ENCODE results near the gene ERN1.

Gene ERN1

DNA sequence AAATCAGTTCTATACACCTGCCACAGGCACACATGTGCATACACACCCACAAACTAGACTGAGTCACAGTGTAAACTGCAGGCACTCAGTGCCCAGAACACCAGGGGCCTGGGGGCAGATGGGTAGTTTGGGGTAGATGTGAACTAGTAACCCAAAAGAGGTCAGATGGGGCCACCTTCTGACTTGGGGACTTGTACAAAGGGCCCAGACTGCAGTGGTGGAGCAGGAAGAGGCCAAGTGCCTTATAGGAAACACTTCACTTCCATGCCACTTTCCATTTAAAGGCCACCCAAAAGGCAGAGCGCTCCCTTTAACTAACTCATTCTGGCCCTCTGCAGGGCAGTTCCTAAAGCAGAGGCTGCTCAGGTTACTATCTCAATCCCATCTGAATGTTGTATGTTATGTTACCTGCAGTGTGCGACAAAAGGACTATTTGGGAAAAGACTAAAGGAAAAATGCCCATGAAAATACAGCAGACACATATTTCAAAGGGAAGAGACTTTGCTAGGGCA is 27.8 kb upstream of the ERN1 start:
- no peak for DNase-seq

- DNase-seq: no peak
Observed at GRCh38 chr17:64156670-64157069, 26.7 kb upstream of the ERN1 start.

DNA sequence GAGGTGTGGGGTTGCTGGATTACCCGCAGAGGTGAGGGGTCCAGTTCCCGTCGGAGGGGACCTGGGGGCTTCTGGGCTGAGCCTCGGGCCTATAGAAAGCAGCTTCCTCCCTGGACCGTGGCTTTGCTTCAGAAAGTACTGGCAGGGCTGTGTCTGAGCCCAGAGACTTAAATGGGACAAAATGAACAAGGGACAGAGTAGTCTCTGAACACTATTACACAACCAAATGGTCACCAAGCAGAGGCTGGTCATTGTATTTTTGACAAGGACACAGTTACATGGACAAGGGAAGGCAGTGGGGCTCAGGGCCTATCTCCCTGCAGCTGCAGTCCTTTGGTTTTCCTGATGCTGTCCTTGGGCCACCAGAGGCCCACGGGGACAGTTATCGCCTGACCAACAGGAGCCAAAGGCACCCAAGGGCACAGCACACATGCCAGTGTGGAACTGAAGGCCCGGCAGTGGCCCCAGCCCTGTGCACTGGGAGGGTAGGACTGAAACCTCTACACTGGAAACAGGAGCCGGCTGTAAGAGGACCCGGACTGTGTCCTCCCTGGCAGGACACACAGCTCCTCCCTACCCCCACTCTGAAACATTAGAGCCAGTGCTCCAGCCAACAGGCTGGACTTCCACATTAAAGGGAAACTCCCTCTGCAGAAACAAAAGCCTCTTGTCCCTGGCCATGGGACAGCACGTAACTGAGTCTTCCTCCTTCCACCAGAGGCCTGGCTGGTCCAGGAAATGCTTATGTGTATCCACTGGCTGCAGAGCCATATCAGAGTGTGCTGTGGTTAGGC is 26.0 kb upstream of the ERN1 start:
- no peak for DNase-seq

DNA sequence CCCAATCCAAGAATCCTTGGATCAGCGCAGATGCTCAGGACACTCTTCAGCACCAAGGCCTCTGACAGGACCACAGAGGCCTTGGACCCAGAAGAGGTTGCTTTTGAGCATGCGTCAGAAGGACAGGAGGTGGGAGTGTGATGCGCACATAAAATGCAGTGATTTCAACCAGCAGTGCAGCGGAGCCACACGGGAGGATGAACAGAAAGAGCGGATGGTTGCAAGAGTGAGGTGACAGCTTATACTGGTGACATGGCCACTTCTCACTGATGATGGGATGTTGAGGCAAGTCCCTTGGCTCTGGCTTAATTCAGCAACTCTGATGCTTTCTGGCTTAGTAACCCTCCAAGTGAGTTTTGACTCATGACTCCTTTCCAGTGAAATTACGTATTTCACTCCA is 25.2 kb upstream of the ERN1 start:
- peak; percentile 24 for DNase-seq

DNA sequence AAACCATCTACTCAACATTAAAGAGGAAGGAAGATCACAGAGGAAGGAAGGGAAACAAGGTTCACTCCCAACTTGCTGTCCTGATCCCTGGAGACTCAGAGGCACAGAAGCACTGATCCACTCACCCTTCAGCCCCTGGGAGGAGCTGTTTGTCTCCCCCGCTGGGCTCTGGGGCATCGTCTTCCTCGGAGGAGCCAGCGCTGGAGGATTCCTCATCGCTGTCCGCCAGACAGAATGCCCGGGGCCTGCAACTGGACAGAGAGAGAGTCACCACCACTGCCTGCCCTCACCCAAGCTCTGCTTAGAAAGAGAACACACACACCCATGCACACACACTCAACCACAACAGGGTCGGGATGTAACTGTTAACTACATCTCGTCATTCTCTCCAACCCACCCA is 24.8 kb upstream of the ERN1 start:
- DNase-seq: no peak

GRCh38 chr17:64154313-64154695 is 24.4 kb upstream of the ERN1 start:
- no peak for DNase-seq

- no peak for DNase-seq
Observed at GRCh38 chr17:64153565-64154312, 23.8 kb upstream of the ERN1 start.

GRCh38 chr17:64152428-64153125 is 22.6 kb upstream of the ERN1 start:
- no peak for DNase-seq

GRCh38 chr17:64151016-64151368 is 21.0 kb upstream of the ERN1 start:
- DNase-seq: no peak

DNA sequence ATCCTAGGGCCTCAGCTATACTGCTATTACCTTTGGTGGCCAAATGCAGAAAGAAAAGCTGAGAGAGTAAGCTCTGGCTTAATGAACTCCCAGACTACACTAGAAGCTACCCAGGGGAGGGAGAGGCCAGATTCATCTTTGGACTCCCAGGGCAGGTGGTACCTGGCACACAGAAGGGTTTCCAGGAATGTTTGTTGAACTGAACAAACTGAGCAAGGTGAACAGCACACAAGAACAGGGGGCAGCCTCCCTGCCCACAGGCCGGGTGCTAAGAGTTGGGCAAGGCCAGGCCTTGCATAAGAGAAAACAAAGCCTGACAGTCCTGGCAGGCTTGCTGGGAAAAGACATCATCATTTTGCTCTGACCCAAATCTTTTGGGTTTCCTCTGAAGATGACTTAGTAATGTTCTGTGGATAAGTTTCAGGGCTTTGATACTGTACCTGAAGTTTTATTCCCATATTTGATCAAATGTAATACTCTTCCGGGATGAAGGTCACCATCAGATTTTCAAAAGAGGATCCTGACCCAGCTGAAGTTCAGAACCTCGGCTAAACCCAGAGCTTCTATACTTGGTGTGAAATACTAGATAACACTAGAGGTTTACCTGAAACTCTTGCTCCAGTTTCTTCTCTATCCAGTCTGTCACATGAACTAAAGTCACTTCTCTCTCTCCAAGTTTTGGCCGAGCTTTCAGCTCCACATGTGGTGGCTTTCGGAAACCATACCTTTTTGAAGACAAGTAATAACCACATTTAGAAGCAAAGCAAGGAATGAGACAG is 20.5 kb upstream of the ERN1 start:
- no peak for DNase-seq

- no peak for DNase-seq
Observed at GRCh38 chr17:64149196-64149595, 19.3 kb upstream of the ERN1 start.

- DNase-seq: peak; percentile 21
Observed at GRCh38 chr17:64148699-64149098, 18.8 kb upstream of the ERN1 start.

GRCh38 chr17:64148017-64148631 is 18.2 kb upstream of the ERN1 start:
- peak; percentile 28 for DNase-seq

DNA sequence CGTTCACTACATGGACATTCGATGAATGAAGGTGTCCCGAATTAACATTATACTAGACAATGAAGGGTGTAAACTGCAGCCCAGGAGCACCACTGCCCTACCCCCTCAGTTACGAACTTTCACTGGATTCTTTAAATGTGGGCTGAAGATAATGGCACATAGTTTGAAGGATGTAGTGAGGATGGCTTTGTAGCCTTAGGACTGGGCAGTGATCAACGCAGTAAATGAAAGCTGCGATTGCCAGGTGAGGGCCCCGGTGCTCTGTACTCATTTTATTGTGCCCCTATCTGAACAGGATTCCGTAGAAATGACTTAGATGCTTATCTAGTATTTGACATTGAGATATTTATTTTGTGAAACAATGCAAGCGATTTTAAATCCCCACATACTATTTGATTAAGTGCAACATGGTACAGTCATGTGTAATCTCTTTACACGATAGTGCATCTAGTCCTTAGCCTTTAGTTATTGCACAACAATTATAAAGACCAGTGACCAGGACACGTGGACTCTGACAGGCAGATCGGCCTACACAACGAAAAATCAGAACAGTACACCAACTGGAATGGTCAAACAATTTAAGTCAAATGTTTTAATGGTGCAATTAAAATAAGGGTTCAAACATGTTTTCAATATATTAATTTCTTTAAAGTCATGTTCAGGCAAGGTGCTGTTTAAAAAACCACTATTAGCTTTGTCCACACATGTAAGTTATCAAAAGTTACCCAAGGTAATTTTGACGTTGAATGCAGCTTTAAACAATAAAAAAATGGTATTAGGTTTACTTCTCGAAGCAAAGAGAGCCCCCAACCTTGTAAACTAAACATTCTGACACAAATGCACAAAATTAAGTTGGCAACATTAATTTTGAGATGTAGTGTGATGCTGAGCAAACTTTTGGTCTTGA is 17.4 kb upstream of the ERN1 start:
- peak; percentile 60 for DNase-seq

GRCh38 chr17:64146418-64147109 is 16.6 kb upstream of the ERN1 start:
- DNase-seq: peak; percentile 53

GRCh38 chr17:64145751-64146417 is 15.9 kb upstream of the ERN1 start:
- peak; percentile 99 for DNase-seq

DNA sequence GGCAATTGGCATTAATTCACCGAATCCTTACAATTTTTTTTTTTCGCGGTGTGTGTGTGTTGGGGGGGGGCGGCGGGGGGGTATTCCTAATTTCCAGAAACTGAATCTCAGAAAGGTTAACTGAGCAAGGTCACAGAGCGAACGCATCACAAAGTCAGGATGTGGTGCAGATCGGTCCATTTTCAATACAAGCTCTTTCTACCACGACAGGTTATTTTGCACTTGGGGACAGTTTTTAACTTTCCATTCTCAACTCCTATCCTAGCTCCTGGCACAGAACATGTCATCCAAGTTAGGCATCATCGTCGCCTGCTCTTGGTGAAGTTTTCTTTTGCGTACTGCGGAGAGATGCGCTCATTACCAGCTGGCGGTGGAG is 15.4 kb upstream of the ERN1 start:
- DNase-seq: peak; percentile 33

- DNase-seq: no peak
Observed at GRCh38 chr17:64139542-64139941, 9.6 kb upstream of the ERN1 start.

GRCh38 chr17:64138441-64138840 is 8.5 kb upstream of the ERN1 start:
- DNase-seq: no peak

DNA sequence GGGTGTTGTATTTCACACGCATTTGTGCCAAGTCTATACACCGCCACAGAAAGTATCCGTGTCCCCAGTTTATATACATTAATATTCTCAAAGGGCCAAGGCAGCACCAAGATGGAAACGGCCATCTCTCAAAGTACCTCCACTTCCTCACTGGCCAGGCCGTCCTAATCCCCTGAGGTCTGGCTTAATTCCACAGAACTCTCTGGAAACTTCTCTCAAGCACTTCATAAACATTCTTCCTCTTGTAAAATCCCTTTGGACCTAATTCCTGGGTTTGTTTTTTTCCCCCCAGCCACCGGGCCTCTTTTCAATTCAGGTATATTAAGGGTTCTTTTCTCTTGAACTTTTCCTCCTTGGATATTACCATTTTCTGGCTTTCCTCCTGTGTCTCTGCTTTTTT is 5.1 kb upstream of the ERN1 start:
- no peak for DNase-seq

Measured in activated CD4-positive, alpha-beta T cell treated with anti-CD3 and anti-CD28 coated beads, Interleukin-2, amount 50 U/mL, for 16 hours (primary cell).